ENCODE measurements around the gene LRRC8B. TPM values are rescaled to one million over a fixed set of nuclear protein-coding genes. Genes with fewer than 3 reads are reported as not detected.

The LRRC8B gene
- total RNA-seq, 1 donor from 2014 or later: 12.5 TPM

GRCh38 chr1:89644119-89644814 is 119.6 kb downstream of the LRRC8B start:
- H3K36me3 Mint-ChIP-seq: no peaks in the 10 kb centered on the region
- no peaks in the 10 kb centered on the region for H3K4me1 Mint-ChIP-seq
- H3K9me3 Mint-ChIP-seq: peaks cover 13% of the 10 kb centered on the region
- no peaks in the 10 kb centered on the region for H3K27me3 Mint-ChIP-seq (ENCODE audit: low read depth)
- no peak for TF ChIP-seq CTCF (IDR thresholded peaks at IDR 0.05; ENCODE audit: unreplicated experiment)
- H3K27ac Mint-ChIP-seq: no peak overlapping the region
- DNase-seq (ENCODE audit: low spot score in 2 of 2, unreplicated experiment in 2 of 2): no peak
- H3K4me3 Mint-ChIP-seq: no peak overlapping the region

- no peak overlapping the region for H3K27ac Mint-ChIP-seq
- no peak for TF ChIP-seq CTCF (IDR thresholded peaks at IDR 0.05; ENCODE audit: unreplicated experiment)
- no peaks in the 10 kb centered on the region for H3K4me1 Mint-ChIP-seq
- no peak overlapping the region for H3K4me3 Mint-ChIP-seq
- no peaks in the 10 kb centered on the region for H3K36me3 Mint-ChIP-seq
- no peaks in the 10 kb centered on the region for H3K27me3 Mint-ChIP-seq (ENCODE audit: low read depth)
- peaks cover 13% of the 10 kb centered on the region for H3K9me3 Mint-ChIP-seq
- no peak for DNase-seq (ENCODE audit: low spot score in 2 of 2, unreplicated experiment in 2 of 2)
These were observed 121.6 kb downstream of the LRRC8B start for GRCh38 chr1:89646259-89646658.

Other genes starting within 250 kb of the LRRC8B start
- 0.07 to 0.13 TPM (median 0.09 TPM) in 3 replicates for gene GBP6, start 160.8 kb upstream of the LRRC8B start, total RNA-seq
- gene LRRC8C, start 108.3 kb downstream of the LRRC8B start, total RNA-seq: 1.2 to 1.3 TPM (median 1.3 TPM) in 3 replicates

All from mesothelial cell of epicardium (in vitro differentiated cells).